ENCODE results near the gene ZNF486. TPM values are rescaled to one million over a fixed set of nuclear protein-coding genes. Genes with fewer than 3 reads are reported as not detected.

The ZNF486 gene
- total and polyA plus RNA-seq, 2 donors (not counting 1 experiment from before 2014, with no cell fraction given), result 5.3 to 16.6 TPM

GRCh38 chr19:20162821-20163220, 4.2 kb upstream of the ZNF486 start:
- DNase-seq, result peak; percentile 63
- POLR2A ChIA-PET, result no interaction called here

GRCh38 chr19:20164456-20164855, 2.6 kb upstream of the ZNF486 start:
- H3K27ac Mint-ChIP-seq, result no peak overlapping the region
- H3K4me3 Mint-ChIP-seq, result no peak overlapping the region
- H3K9me3 Mint-ChIP-seq (ENCODE audit: insufficient read depth), result peaks cover 4% of the 10 kb centered on the region

More at GRCh38 chr19:20162821-20163220, 4.2 kb upstream of the ZNF486 start:
- H3K9me3 Mint-ChIP-seq (ENCODE audit: insufficient read depth), result peaks cover 4% of the 10 kb centered on the region
- H3K9ac ChIP-seq (ENCODE audit: low read length), result peak overlapping the region; percentile 14
- H3K4me3 ChIP-seq (ENCODE audit: control extremely low read depth in 1 of 5, extremely low read depth in 1 of 5, insufficient read depth in 1 of 5, low read depth in 2 of 5, low read length in 4 of 5), result peak overlapping the region in 1 of 5 experiments; percentile 16
- no peaks in the 10 kb centered on the region for H3K27me3 ChIP-seq (replicated peaks in 1 of 4; ENCODE audit: control extremely low read depth in 1 of 4, control insufficient read depth in 3 of 4, insufficient read depth in 4 of 4, low read length in 3 of 4)
- CTCF ChIA-PET, result no interaction called here
- ATAC-seq (ENCODE audit: low read depth), result no peak
- H3K4me1 ChIP-seq (ENCODE audit: control insufficient read depth in 2 of 2, insufficient read depth in 2 of 2, low read length in 2 of 2), result peaks cover 16 to 25% of the 10 kb centered on the region in 2 donors
- peak overlapping the region; percentile 66 for H3K4me3 Mint-ChIP-seq
- H3K27me3 Mint-ChIP-seq, result no peaks in the 10 kb centered on the region
- H3K36me3 ChIP-seq (replicated peaks in 1 of 2; ENCODE audit: control extremely low read depth in 1 of 2, control insufficient read depth in 1 of 2, extremely low read depth in 1 of 2, insufficient read depth in 2 of 2, low read length in 1 of 2), result no peaks in the 10 kb centered on the region
- H4K20me1 ChIP-seq (ENCODE audit: control insufficient read depth, insufficient read depth, low read length, poor library complexity, severe bottlenecking), result no peaks in the 10 kb centered on the region
- TF ChIP-seq CTCF (IDR thresholded peaks at IDR 0.05) (no peak), EZH2 (IDR thresholded peaks at IDR 0.05; ENCODE audit: borderline replicate concordance, insufficient read depth, low read depth, low read length, poor library complexity, severe bottlenecking) (no peak)
- peaks cover 40% of the 10 kb centered on the region for H3K4me1 Mint-ChIP-seq
- intact Hi-C loops (cut with micrococcal nuclease), result loop anchor here (10.0 kb wide), 2 partner anchors 118 to 262 kb away; no protein-coding TSS in a partner anchor
- peak overlapping the region; percentile 7 for H2AFZ ChIP-seq (ENCODE audit: insufficient read depth, low read depth, low read length, poor library complexity, severe bottlenecking)
- 80% methylated on average over 2 of the region's 3 CpGs for WGBS (ENCODE audit: insufficient coverage)
- H3K9me3 ChIP-seq (ENCODE audit: control extremely low read depth in 1 of 3, control insufficient read depth in 2 of 3, insufficient read depth in 1 of 3, low read length in 2 of 3), result peaks cover 0 to 10% (median 2%) of the 10 kb centered on the region in 3 donors
- H3K79me2 ChIP-seq (ENCODE audit: control insufficient read depth, insufficient read depth, low read length), result peaks cover 11% of the 10 kb centered on the region
- no peak overlapping the region for H3K27ac ChIP-seq (ENCODE audit: low read length in 2 of 2)
- peak overlapping the region; percentile 43 for H3K27ac Mint-ChIP-seq
- H3K4me2 ChIP-seq (replicated peaks; ENCODE audit: low read depth, low read length, poor library complexity, severe bottlenecking), result peak overlapping the region; percentile 42

More at GRCh38 chr19:20164456-20164855, 2.6 kb upstream of the ZNF486 start:
- intact Hi-C loops (cut with micrococcal nuclease), result loop anchor here (10.0 kb wide), 2 partner anchors 120 to 260 kb away; no protein-coding TSS in a partner anchor
- Histone ChIP-seq H3K4me2 (replicated peaks; ENCODE audit: low read depth, low read length, poor library complexity, severe bottlenecking) (no peak overlapping the region), H3K4me1 (ENCODE audit: control insufficient read depth in 2 of 2, insufficient read depth in 2 of 2, low read length in 2 of 2) (peaks cover 19 to 29% of the 10 kb centered on the region in 2 donors), H3K27ac (ENCODE audit: low read length in 2 of 2) (no peak overlapping the region), H3K27me3 (replicated peaks in 1 of 4; ENCODE audit: control extremely low read depth in 1 of 4, control insufficient read depth in 3 of 4, insufficient read depth in 4 of 4, low read length in 3 of 4) (no peaks in the 10 kb centered on the region), H3K79me2 (ENCODE audit: control insufficient read depth, insufficient read depth, low read length) (peaks cover 27% of the 10 kb centered on the region), H3K4me3 (ENCODE audit: control extremely low read depth in 1 of 5, extremely low read depth in 1 of 5, insufficient read depth in 1 of 5, low read depth in 2 of 5, low read length in 4 of 5) (no peak overlapping the region), H3K36me3 (replicated peaks in 1 of 2; ENCODE audit: control extremely low read depth in 1 of 2, control insufficient read depth in 1 of 2, extremely low read depth in 1 of 2, insufficient read depth in 2 of 2, low read length in 1 of 2) (peaks cover 0 to under 1% of the 10 kb centered on the region in 2 experiments), H4K20me1 (ENCODE audit: control insufficient read depth, insufficient read depth, low read length, poor library complexity, severe bottlenecking) (no peaks in the 10 kb centered on the region), H3K9me3 (ENCODE audit: control extremely low read depth in 1 of 3, control insufficient read depth in 2 of 3, insufficient read depth in 1 of 3, low read length in 2 of 3) (peaks cover 0 to 26% (median 2%) of the 10 kb centered on the region in 3 donors), H2AFZ (ENCODE audit: insufficient read depth, low read depth, low read length, poor library complexity, severe bottlenecking) (no peak overlapping the region), H3K9ac (ENCODE audit: low read length) (no peak overlapping the region)
- WGBS (ENCODE audit: insufficient coverage), result no CpG with 5 or more reads among the region's 1 CpG
- Mint-ChIP-seq H3K27me3 (no peaks in the 10 kb centered on the region), H3K4me1 (peaks cover 46% of the 10 kb centered on the region)
- TF ChIP-seq EZH2 (IDR thresholded peaks at IDR 0.05; ENCODE audit: borderline replicate concordance, insufficient read depth, low read depth, low read length, poor library complexity, severe bottlenecking), result no peak
- no peak for TF ChIP-seq CTCF (IDR thresholded peaks at IDR 0.05)
- ATAC-seq (ENCODE audit: low read depth), result no peak
- DNase-seq, result no peak
- CTCF ChIA-PET, result no interaction called here
- POLR2A ChIA-PET, result no interaction called here

Measured in B cell (primary cell).